ENCODE results near the gene RASGRP1.

RASGRP1 gene

GRCh38 chr15:38534691-38535090 lies 29.9 kb downstream of the RASGRP1 start:
- TF ChIP-seq, protein P1, sequence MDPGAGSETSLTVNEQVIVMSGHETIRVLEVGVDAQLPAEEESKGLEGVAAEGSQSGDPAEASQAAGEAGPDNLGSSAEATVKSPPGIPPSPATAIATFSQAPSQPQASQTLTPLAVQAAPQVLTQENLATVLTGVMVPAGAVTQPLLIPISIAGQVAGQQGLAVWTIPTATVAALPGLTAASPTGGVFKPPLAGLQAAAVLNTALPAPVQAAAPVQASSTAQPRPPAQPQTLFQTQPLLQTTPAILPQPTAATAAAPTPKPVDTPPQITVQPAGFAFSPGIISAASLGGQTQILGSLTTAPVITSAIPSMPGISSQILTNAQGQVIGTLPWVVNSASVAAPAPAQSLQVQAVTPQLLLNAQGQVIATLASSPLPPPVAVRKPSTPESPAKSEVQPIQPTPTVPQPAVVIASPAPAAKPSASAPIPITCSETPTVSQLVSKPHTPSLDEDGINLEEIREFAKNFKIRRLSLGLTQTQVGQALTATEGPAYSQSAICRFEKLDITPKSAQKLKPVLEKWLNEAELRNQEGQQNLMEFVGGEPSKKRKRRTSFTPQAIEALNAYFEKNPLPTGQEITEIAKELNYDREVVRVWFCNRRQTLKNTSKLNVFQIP (CRISPR knock-in tag; IDR thresholded peaks at IDR 0.05; ENCODE audit: borderline replicate concordance, low read depth) = no peak
- no peak for TF ChIP-seq ISL1 (CRISPR knock-in tag; IDR thresholded peaks at IDR 0.05)
- TF ChIP-seq, protein P2, sequence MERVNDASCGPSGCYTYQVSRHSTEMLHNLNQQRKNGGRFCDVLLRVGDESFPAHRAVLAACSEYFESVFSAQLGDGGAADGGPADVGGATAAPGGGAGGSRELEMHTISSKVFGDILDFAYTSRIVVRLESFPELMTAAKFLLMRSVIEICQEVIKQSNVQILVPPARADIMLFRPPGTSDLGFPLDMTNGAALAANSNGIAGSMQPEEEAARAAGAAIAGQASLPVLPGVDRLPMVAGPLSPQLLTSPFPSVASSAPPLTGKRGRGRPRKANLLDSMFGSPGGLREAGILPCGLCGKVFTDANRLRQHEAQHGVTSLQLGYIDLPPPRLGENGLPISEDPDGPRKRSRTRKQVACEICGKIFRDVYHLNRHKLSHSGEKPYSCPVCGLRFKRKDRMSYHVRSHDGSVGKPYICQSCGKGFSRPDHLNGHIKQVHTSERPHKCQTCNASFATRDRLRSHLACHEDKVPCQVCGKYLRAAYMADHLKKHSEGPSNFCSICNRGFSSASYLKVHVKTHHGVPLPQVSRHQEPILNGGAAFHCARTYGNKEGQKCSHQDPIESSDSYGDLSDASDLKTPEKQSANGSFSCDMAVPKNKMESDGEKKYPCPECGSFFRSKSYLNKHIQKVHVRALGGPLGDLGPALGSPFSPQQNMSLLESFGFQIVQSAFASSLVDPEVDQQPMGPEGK (CRISPR knock-in tag; IDR thresholded peaks at IDR 0.05; ENCODE audit: borderline replicate concordance) = no peak
- no peak for TF ChIP-seq ZNF8 (CRISPR knock-in tag; IDR thresholded peaks at IDR 0.05)
- TF ChIP-seq ARNTL (CRISPR knock-in tag; IDR thresholded peaks at IDR 0.05; ENCODE audit: borderline replicate concordance, low read depth) = no peak
- TF ChIP-seq TCF4 (CRISPR knock-in tag; IDR thresholded peaks at IDR 0.05; ENCODE audit: borderline replicate concordance) = no peak
- TF ChIP-seq, protein P3, sequence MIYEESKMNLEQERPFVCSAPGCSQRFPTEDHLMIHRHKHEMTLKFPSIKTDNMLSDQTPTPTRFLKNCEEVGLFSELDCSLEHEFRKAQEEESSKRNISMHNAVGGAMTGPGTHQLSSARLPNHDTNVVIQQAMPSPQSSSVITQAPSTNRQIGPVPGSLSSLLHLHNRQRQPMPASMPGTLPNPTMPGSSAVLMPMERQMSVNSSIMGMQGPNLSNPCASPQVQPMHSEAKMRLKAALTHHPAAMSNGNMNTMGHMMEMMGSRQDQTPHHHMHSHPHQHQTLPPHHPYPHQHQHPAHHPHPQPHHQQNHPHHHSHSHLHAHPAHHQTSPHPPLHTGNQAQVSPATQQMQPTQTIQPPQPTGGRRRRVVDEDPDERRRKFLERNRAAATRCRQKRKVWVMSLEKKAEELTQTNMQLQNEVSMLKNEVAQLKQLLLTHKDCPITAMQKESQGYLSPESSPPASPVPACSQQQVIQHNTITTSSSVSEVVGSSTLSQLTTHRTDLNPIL (CRISPR knock-in tag; IDR thresholded peaks at IDR 0.05; ENCODE audit: low read depth) = no peak
- TF ChIP-seq OSR1 (CRISPR knock-in tag; IDR thresholded peaks at IDR 0.05) = no peak
- no peak for TF ChIP-seq TOX (CRISPR knock-in tag; IDR thresholded peaks at IDR 0.05; ENCODE audit: borderline replicate concordance)
- TF ChIP-seq, protein P4, sequence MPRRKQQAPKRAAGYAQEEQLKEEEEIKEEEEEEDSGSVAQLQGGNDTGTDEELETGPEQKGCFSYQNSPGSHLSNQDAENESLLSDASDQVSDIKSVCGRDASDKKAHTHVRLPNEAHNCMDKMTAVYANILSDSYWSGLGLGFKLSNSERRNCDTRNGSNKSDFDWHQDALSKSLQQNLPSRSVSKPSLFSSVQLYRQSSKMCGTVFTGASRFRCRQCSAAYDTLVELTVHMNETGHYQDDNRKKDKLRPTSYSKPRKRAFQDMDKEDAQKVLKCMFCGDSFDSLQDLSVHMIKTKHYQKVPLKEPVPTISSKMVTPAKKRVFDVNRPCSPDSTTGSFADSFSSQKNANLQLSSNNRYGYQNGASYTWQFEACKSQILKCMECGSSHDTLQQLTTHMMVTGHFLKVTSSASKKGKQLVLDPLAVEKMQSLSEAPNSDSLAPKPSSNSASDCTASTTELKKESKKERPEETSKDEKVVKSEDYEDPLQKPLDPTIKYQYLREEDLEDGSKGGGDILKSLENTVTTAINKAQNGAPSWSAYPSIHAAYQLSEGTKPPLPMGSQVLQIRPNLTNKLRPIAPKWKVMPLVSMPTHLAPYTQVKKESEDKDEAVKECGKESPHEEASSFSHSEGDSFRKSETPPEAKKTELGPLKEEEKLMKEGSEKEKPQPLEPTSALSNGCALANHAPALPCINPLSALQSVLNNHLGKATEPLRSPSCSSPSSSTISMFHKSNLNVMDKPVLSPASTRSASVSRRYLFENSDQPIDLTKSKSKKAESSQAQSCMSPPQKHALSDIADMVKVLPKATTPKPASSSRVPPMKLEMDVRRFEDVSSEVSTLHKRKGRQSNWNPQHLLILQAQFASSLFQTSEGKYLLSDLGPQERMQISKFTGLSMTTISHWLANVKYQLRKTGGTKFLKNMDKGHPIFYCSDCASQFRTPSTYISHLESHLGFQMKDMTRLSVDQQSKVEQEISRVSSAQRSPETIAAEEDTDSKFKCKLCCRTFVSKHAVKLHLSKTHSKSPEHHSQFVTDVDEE (CRISPR knock-in tag; IDR thresholded peaks at IDR 0.05) = no peak
- TF ChIP-seq CSRNP3 (CRISPR knock-in tag; IDR thresholded peaks at IDR 0.05) = no peak
- ATAC-seq = no peak

- TF ChIP-seq CSDC2 (CRISPR knock-in tag; IDR thresholded peaks at IDR 0.05) (no peak), ZNF70 (CRISPR knock-in tag; IDR thresholded peaks at IDR 0.05) (no peak), GLIS3 (CRISPR knock-in tag; IDR thresholded peaks at IDR 0.05) (no peak), ARNTL (CRISPR knock-in tag; IDR thresholded peaks at IDR 0.05; ENCODE audit: borderline replicate concordance, low read depth) (no peak), OSR1 (CRISPR knock-in tag; IDR thresholded peaks at IDR 0.05) (no peak), ZNF565 (CRISPR knock-in tag; conservative IDR thresholded peaks at IDR 0.05; ENCODE audit: low read depth) (no peak), PPARA (CRISPR knock-in tag; IDR thresholded peaks at IDR 0.05; ENCODE audit: borderline replicate concordance) (no peak), ZFP30 (CRISPR knock-in tag; IDR thresholded peaks at IDR 0.05) (no peak)
- TF ChIP-seq, protein P2 (CRISPR knock-in tag; IDR thresholded peaks at IDR 0.05; ENCODE audit: borderline replicate concordance) = no peak
- no peak for ATAC-seq
Measured at GRCh38 chr15:38533926-38534325, 30.7 kb downstream of the RASGRP1 start.

GRCh38 chr15:38533416-38533915 lies 31.1 kb downstream of the RASGRP1 start:
- ATAC-seq = no peak
- TF ChIP-seq, protein P3 (CRISPR knock-in tag; IDR thresholded peaks at IDR 0.05; ENCODE audit: low read depth) = no peak
- TF ChIP-seq, protein P1 (CRISPR knock-in tag; IDR thresholded peaks at IDR 0.05; ENCODE audit: borderline replicate concordance, low read depth) = no peak
- no peak for TF ChIP-seq ZC3H10 (CRISPR knock-in tag; IDR thresholded peaks at IDR 0.05)
- TF ChIP-seq, protein P2 (CRISPR knock-in tag; IDR thresholded peaks at IDR 0.05; ENCODE audit: borderline replicate concordance) = no peak
- TF ChIP-seq TOX (CRISPR knock-in tag; IDR thresholded peaks at IDR 0.05; ENCODE audit: borderline replicate concordance) = no peak
- no peak for TF ChIP-seq ZNF70 (CRISPR knock-in tag; IDR thresholded peaks at IDR 0.05)

Measured in SK-N-SH treated with all-trans-retinoic acid at 6 μM for 48 hours (cell line).